HL-60 (cell line): ENCODE data around the gene GGPS1.

Experiments used
- GABPA ChIP-seq: IDR thresholded peaks from 2 replicates; pipeline ENCODE4 v1.6.1; 2012; ENCODE audit warnings: low read depth
- POLR2AphosphoS5 ChIP-seq: IDR thresholded peaks from 2 replicates; pipeline ENCODE4 v1.6.1; 2012; ENCODE audit warnings: low read depth
- SPI1 ChIP-seq: IDR thresholded peaks from 2 replicates; pipeline ENCODE4 v1.6.1; 2012; ENCODE audit warnings: low read depth, mild to moderate bottlenecking, borderline replicate concordance
- TF ChIP-seq, protein P1 (sequence below): IDR thresholded peaks from one replicate; pipeline ENCODE4 v1.5.1; 2011; ENCODE audit warnings: low read length, control low read depth, inconsistent platforms; ENCODE audit not compliant: insufficient read depth
- TF ChIP-seq, protein P2 (sequence below): IDR thresholded peaks from 2 replicates; pipeline ENCODE4 v1.6.1; 2012; ENCODE audit warnings: low read depth; ENCODE audit not compliant: insufficient replicate concordance

DNA sequence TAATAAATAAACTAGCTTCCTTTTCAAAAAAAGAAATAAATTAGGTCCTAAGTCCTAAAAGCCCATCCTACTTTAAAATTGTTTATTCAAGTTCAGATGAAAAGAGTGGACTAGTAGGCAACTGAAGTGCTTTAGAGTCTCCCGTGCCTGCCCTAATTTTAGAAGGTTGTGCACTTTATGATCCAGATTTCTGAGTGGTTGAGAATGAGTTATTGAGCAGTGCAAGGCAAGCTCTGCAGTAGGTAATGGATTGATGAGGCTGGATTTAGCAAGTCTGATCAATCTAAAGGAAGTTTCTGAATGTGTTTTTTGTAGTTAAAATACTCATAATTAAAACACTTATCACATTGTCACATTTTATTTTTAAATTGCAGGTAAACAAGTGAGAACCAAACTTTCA, 13.0 kb downstream of the GGPS1 start:
- TF ChIP-seq, protein P1, sequence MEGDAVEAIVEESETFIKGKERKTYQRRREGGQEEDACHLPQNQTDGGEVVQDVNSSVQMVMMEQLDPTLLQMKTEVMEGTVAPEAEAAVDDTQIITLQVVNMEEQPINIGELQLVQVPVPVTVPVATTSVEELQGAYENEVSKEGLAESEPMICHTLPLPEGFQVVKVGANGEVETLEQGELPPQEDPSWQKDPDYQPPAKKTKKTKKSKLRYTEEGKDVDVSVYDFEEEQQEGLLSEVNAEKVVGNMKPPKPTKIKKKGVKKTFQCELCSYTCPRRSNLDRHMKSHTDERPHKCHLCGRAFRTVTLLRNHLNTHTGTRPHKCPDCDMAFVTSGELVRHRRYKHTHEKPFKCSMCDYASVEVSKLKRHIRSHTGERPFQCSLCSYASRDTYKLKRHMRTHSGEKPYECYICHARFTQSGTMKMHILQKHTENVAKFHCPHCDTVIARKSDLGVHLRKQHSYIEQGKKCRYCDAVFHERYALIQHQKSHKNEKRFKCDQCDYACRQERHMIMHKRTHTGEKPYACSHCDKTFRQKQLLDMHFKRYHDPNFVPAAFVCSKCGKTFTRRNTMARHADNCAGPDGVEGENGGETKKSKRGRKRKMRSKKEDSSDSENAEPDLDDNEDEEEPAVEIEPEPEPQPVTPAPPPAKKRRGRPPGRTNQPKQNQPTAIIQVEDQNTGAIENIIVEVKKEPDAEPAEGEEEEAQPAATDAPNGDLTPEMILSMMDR, result no peak
- TF ChIP-seq POLR2AphosphoS5 (no peak), GABPA (no peak), SPI1 (no peak)
- TF ChIP-seq, protein P2, sequence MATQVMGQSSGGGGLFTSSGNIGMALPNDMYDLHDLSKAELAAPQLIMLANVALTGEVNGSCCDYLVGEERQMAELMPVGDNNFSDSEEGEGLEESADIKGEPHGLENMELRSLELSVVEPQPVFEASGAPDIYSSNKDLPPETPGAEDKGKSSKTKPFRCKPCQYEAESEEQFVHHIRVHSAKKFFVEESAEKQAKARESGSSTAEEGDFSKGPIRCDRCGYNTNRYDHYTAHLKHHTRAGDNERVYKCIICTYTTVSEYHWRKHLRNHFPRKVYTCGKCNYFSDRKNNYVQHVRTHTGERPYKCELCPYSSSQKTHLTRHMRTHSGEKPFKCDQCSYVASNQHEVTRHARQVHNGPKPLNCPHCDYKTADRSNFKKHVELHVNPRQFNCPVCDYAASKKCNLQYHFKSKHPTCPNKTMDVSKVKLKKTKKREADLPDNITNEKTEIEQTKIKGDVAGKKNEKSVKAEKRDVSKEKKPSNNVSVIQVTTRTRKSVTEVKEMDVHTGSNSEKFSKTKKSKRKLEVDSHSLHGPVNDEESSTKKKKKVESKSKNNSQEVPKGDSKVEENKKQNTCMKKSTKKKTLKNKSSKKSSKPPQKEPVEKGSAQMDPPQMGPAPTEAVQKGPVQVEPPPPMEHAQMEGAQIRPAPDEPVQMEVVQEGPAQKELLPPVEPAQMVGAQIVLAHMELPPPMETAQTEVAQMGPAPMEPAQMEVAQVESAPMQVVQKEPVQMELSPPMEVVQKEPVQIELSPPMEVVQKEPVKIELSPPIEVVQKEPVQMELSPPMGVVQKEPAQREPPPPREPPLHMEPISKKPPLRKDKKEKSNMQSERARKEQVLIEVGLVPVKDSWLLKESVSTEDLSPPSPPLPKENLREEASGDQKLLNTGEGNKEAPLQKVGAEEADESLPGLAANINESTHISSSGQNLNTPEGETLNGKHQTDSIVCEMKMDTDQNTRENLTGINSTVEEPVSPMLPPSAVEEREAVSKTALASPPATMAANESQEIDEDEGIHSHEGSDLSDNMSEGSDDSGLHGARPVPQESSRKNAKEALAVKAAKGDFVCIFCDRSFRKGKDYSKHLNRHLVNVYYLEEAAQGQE, result no peak
